Thyroid gland (tissue), 4 donors: Measurements from ENCODE around the gene DISC1. TPM values are rescaled to one million over a fixed set of nuclear protein-coding genes. Genes with fewer than 3 reads are reported as not detected.
"Not testable (repeated sequence)": the region's sequence is repeated elsewhere in the genome, so short reads cannot be mapped to it uniquely, and the experiment has no call there.

ENCODE experiments used
- DNase-seq, 2 donors: peaks; one replicate each; pipeline ENCODE4 v3.0.0-alpha.2; 2019
- H3K27ac ChIP-seq, 3 donors: fragments of 200-600 bp; sonication (generic); 1 replicate in 2 of 3; 2 replicates in 1 of 3; pipeline ENCODE4 v1.5.1; 2016 to 2019; ENCODE audit warnings: mild to moderate bottlenecking in 1 of 3, moderate library complexity in 1 of 3
- H3K27me3 ChIP-seq: fragments of 200-600 bp; sonication (generic); one replicate; pipeline ENCODE4 v1.5.1; 2019
- H3K36me3 ChIP-seq, 2 donors: fragments of 200-600 bp; sonication (generic); one replicate each; pipeline ENCODE4 v1.5.1; 2016 to 2019
- H3K4me1 ChIP-seq, 2 donors: fragments of 200-600 bp; sonication (generic); one replicate each; pipeline ENCODE4 v1.5.1; 2017 to 2019
- H3K4me3 ChIP-seq, 3 donors: fragments of 200-600 bp; sonication (generic); replicated peaks in 1 of 3; 1 replicate in 2 of 3; 2 replicates in 1 of 3; pipeline ENCODE4 v1.5.1; 2016; ENCODE audit warnings: mild to moderate bottlenecking in 1 of 3
- H3K9me3 ChIP-seq: fragments of 200-600 bp; sonication (generic); one replicate; pipeline ENCODE4 v1.5.1; 2017
- POLR2A ChIP-seq, 2 donors: fragments of 450-650 bp; IDR thresholded peaks; one replicate each; pipeline ENCODE4 v1.6.1; 2017; ENCODE audit warnings: antibody characterized with exemption in 2 of 2, mild to moderate bottlenecking in 2 of 2, moderate library complexity in 1 of 2
- WGBS, 2 donors: methylation state at CpG; one replicate each; pipeline ENCODE4 v1.1.5; 2017; 5-methylcytosine and 5-hydroxymethylcytosine counted together
- intact Hi-C: fragments of 100-400 bp; cut with DNase I; formaldehyde crosslinking; loops from one replicate; pipeline ENCODE4 v1.15.1; 2023
- total RNA-seq, 4 donors: library from RNA; depleted of rRNA; stranded (reverse); fragments of >200 nt; gene quantifications; one replicate each; pipeline ENCODE4 v1.2.3, GENCODE V29; 2016
- TF ChIP-seq, protein P1 (sequence below), 6 experiments: fragments of 200-600 bp in 3 of 6; fragments of 450-650 bp in 3 of 6; sonication (generic) in 3 of 6; IDR thresholded peaks; one replicate each; pipeline ENCODE4 v1.5.1; 2016 to 2019; ENCODE audit warnings: antibody characterized with exemption in 6 of 6, mild to moderate bottlenecking in 2 of 6, inconsistent platforms in 1 of 6, moderate library complexity in 1 of 6

The DISC1 gene
- total RNA-seq, 4 donors from 2014 or later: 6.9 to 17.7 (median 9.8) TPM

DNA sequence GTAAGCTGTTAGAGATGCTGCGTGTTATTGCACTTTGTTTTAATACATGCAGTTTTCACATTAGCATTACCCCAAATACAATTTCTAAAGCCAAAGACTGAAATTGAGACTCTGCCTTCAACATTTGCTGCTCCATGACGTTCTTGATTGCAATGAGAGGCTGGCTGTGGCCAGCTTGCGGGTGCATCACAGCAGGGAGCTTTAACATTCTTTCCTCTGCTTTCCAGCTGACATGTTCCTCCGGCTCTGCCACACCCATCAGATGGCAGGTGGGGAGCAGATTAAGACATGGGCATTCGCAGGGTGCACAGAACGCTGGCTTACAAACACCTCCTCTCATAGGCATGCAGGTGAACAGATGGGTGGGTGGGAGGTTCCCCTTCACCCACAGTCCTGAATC, 314.1 kb downstream of the DISC1 start:
- Histone ChIP-seq H3K36me3 (no peaks in the 10 kb centered on the region), H3K4me1 (peaks cover 0 to 4% of the 10 kb centered on the region in 2 donors), H3K9me3 (no peaks in the 10 kb centered on the region), H3K4me3 (no peak overlapping the region), H3K27ac (no peak overlapping the region), H3K27me3 (no peaks in the 10 kb centered on the region)
- intact Hi-C loops: no loop called here
- no peak for TF ChIP-seq POLR2A (IDR thresholded peaks at IDR 0.05)
- TF ChIP-seq, protein P1, sequence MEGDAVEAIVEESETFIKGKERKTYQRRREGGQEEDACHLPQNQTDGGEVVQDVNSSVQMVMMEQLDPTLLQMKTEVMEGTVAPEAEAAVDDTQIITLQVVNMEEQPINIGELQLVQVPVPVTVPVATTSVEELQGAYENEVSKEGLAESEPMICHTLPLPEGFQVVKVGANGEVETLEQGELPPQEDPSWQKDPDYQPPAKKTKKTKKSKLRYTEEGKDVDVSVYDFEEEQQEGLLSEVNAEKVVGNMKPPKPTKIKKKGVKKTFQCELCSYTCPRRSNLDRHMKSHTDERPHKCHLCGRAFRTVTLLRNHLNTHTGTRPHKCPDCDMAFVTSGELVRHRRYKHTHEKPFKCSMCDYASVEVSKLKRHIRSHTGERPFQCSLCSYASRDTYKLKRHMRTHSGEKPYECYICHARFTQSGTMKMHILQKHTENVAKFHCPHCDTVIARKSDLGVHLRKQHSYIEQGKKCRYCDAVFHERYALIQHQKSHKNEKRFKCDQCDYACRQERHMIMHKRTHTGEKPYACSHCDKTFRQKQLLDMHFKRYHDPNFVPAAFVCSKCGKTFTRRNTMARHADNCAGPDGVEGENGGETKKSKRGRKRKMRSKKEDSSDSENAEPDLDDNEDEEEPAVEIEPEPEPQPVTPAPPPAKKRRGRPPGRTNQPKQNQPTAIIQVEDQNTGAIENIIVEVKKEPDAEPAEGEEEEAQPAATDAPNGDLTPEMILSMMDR (IDR thresholded peaks at IDR 0.05): no peak
- DNase-seq: no peak
- WGBS, 2 donors: 84 to 88% methylated on average over 6 of the region's 6 CpGs

DNA sequence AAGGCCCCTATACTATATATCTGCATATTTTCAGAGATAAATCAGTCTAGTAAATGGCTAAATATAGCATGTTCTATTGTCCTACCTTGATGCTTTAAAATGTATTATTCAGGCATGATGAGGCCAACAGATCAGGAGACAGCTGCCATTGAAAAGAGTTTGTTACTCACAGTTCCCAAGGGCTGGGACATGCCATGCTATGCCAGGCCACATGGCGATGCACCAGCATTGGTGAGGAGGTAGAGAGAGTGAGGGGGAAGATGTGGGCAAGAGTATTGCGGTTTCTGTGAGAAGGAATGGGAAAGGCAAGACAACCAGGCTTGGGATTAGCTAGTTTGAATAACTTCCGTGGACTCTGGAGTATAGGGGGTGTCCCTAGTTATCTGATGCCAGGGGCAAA, 316.5 kb downstream of the DISC1 start:
- Histone ChIP-seq H3K9me3 (no peaks in the 10 kb centered on the region), H3K4me1 (no peaks in the 10 kb centered on the region), H3K27ac (no peak overlapping the region), H3K27me3 (no peaks in the 10 kb centered on the region), H3K36me3 (no peaks in the 10 kb centered on the region), H3K4me3 (no peak overlapping the region)
- WGBS, 2 donors: 96 to 98% methylated on average over 3 of the region's 3 CpGs
- DNase-seq: no peak
- TF ChIP-seq, protein P1 (IDR thresholded peaks at IDR 0.05): no peak
- TF ChIP-seq POLR2A (IDR thresholded peaks at IDR 0.05): no peak
- intact Hi-C loops: no loop called here

DNA sequence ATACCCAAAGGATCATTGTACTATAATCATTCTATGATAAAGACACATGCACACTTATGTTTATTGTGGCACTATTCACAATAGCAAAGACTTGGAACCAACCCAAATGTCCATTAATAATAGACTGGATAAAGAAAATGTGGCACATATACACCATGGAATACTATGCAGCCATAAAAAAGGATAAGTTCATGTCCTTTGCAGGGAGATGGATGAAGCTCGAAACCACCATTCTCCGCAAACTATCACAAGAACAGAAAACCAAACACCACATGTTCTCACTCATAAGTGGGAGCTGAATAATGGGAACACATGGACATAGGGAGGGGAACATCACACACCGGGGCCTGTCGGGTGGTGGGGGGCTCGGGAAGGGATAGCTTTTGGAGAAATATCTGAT, 321.5 kb downstream of the DISC1 start:
- H3K9me3 ChIP-seq, H3K27me3 ChIP-seq, H3K4me1 ChIP-seq, intact Hi-C loops, DNase-seq, H3K4me3 ChIP-seq, H3K27ac ChIP-seq, H3K36me3 ChIP-seq: not testable (repeated sequence)
- WGBS, 2 donors: 90% methylated on average over 5 of the region's 5 CpGs

DNA sequence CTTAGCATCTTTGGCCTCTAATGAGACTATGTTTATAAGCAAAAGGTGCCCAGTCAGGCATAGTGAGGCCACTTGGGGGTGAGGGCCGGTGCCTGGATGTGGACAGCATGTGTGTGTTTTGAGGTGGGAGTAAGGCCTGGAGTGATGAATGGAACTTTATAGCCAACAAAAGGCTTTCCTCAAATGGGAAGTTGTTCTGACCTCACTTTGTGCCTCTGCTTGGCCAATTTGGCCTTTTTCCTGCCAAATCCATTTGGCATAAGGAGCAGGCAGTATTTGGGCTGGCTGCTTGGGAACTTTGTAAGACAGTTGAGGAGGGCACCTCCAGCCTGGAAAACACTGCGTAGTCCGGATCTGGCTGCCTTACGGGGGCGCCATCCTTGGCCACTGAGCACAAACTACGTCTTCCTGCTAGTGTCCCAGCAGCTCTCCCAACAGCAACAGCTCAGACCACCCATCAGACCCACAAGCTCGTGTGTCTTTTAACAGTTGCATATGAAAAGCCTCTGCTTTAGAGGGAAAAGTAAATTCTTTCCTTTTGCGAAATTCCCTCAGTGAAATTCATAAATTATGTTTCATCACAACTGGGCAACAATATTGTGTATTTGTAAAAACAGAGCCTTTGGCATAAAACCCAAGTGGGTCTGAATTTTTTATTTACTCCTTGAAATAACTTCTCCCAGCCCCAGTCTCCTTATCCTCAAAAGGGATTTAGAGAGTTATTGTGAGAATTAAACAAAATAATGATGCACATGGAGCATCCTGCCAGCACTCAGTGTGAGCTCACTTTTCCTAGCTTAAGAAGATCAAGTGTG, 322.9 kb downstream of the DISC1 start:
- no peaks in the 10 kb centered on the region for H3K27me3 ChIP-seq
- TF ChIP-seq POLR2A (IDR thresholded peaks at IDR 0.05): no peak
- TF ChIP-seq, protein P1 (IDR thresholded peaks at IDR 0.05): no peak
- DNase-seq: no peak
- WGBS, 2 donors: 82 to 88% methylated on average over 8 of the region's 8 CpGs
- H3K27ac ChIP-seq: no peak overlapping the region
- no peak overlapping the region for H3K4me3 ChIP-seq
- H3K9me3 ChIP-seq: no peaks in the 10 kb centered on the region
- intact Hi-C loops: no loop called here
- H3K4me1 ChIP-seq: no peaks in the 10 kb centered on the region
- H3K36me3 ChIP-seq: no peaks in the 10 kb centered on the region

DNA sequence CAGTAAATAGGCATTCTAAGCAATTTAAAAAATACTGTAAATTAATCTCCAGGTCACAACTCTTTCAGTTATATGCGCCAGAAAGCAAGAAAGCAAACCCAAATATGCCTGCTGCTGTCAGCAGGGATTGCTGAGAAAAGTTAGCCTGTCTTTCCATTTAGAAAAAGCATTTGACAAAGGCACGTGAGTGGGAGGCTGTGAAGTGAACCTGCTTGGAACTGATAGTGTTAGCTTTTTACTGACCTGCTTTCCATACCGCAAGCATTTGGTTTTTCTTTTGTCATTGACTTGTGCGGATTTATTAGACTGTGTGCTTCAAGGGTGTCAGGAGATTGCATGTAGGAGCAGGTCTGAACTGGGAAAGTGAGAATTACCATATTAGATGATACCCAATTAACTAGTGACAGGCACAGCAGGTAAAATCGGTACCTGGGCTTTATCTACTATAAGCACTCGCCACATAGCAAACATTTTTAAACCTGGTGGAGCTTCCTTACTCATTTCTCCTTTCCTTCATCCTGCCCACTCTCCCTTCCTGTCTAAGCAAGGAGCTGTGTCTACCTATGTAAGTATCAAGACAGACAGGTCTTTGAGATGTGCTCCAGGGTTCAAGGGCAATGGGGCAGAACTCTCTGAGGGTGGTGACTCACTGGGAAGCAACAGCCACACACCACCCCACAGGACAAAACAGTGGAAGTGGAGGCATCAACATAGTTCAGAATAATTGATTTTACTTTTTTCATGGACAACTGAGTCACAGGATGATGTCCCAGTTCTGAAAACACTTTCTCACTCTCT, 323.9 kb downstream of the DISC1 start:
- no peaks in the 10 kb centered on the region for H3K9me3 ChIP-seq
- H3K4me1 ChIP-seq: no peaks in the 10 kb centered on the region
- no peak overlapping the region for H3K27ac ChIP-seq
- intact Hi-C loops: no loop called here
- DNase-seq: no peak
- 75 to 79% methylated on average over 6 of the region's 6 CpGs for WGBS, 2 donors
- H3K4me3 ChIP-seq: no peak overlapping the region
- H3K36me3 ChIP-seq: no peaks in the 10 kb centered on the region
- no peak for TF ChIP-seq POLR2A (IDR thresholded peaks at IDR 0.05)
- TF ChIP-seq, protein P1 (IDR thresholded peaks at IDR 0.05): no peak
- H3K27me3 ChIP-seq: no peaks in the 10 kb centered on the region
